K562 (cell line): Measurements from ENCODE around the gene ISYNA1. TPM values are rescaled to one million over a fixed set of nuclear protein-coding genes. Genes with fewer than 3 reads are reported as not detected.

Experiments
- BHLHE40 ChIP-seq: IDR thresholded peaks from 2 replicates; pipeline ENCODE4 v1.6.1; 2011; ENCODE audit warnings: low read length, improper control_type of control experiment
- EP300 ChIP-seq: IDR thresholded peaks from 2 replicates; pipeline ENCODE4 v1.6.1; 2012; ENCODE audit warnings: low read length, improper control_type of control experiment
- EZH2 ChIP-seq: IDR thresholded peaks from 2 replicates; pipeline ENCODE4 v1.6.1; 2012; ENCODE audit warnings: low read depth, mild to moderate bottlenecking, inconsistent platforms, low read length, borderline replicate concordance
- GABPB2 ChIP-seq: fragments of 250-450 bp; sonication (Bioruptor Pico); conservative IDR thresholded peaks from 2 replicates; pipeline ENCODE4 v1.5.1; 2021; ENCODE audit warnings: mild to moderate bottlenecking
- HDAC3 ChIP-seq: fragments of 450-650 bp; IDR thresholded peaks from 2 replicates; pipeline ENCODE4 v1.6.1; 2018; ENCODE audit warnings: borderline replicate concordance, mild to moderate bottlenecking, moderate library complexity; ENCODE audit not compliant: partially characterized antibody
- KLF1 ChIP-seq: fragments of 450-650 bp; IDR thresholded peaks from 2 replicates; pipeline ENCODE4 v1.6.1; 2016; ENCODE audit warnings: missing genetic modification characterization, missing compliant biosample characterization
- PRPF4 ChIP-seq: fragments of 200-400 bp; formaldehyde crosslinking; IDR thresholded peaks from one replicate; pipeline ENCODE4 v1.6.1; 2017; ENCODE audit warnings: low read length, low read depth, mild to moderate bottlenecking; ENCODE audit not compliant: insufficient read depth, poor library complexity, severe bottlenecking
- U2AF1 ChIP-seq: fragments of 200-400 bp; formaldehyde crosslinking; optimal IDR thresholded peaks from 2 replicates; pipeline ENCODE3; 2017; ENCODE audit warnings: mild to moderate bottlenecking, low read depth, low read length, moderate library complexity
- ZBTB40 ChIP-seq, 2 experiments: fragments of 450-650 bp in 1 of 2; sonication (generic) in 1 of 2; formaldehyde crosslinking in 1 of 2; IDR thresholded peaks; 2 replicates each; pipeline versions ENCODE4 v1.7.1 to v1.9.0; 2016 to 2022; ENCODE audit warnings: inconsistent platforms in 1 of 2, mild to moderate bottlenecking in 1 of 2, missing genetic modification reagents in 1 of 2
- polyA plus RNA-seq, 8 experiments: library from polyadenylated mRNA; depleted of rRNA in 4 of 8; stranded (reverse) in 5 of 8; unstranded in 3 of 8; fragments of >200 nt; fragmentation: Nextera tagmentation in 2 of 8; fragmentation: Illumina TruSeq in 1 of 8; extraction: Ambion mirVana in 2 of 8; extraction: Trizol in 1 of 8; gene quantifications; 2 replicates each; pipeline versions ENCODE4 v1.2.1 to v1.2.3, GENCODE V29; 2011 to 2014; ENCODE audit warnings: inconsistent platforms in 1 of 8, missing spikeins in 1 of 8
- total RNA-seq, 7 experiments: library from RNA; depleted of rRNA in 6 of 7; stranded (reverse); fragments of >200 nt in 6 of 7; fragmentation: Illumina TruSeq in 2 of 7; extraction: Trizol in 2 of 7; gene quantifications; 2 replicates each; pipeline versions ENCODE4 v1.2.1 to v1.2.3, GENCODE V29; 2011 to 2021; ENCODE audit warnings: low replicate concordance in 1 of 7
- TF ChIP-seq, protein P1 (sequence below): conservative IDR thresholded peaks from 2 replicates; pipeline ENCODE4 v1.6.1; 2011; ENCODE audit warnings: low read depth, mild to moderate bottlenecking, low read length; ENCODE audit not compliant: control insufficient read depth

ISYNA1 gene
- total and polyA plus RNA-seq, 9 of the 15 experiments (the other 6 are each of a cell fraction or from before 2014, with no cell fraction given) = 21.8 to 460 (median 93.2) TPM

GRCh38 chr19:18385675-18386542 lies 52.0 kb downstream of the ISYNA1 start, which contains the start of gene GDF15 (continued):
- TF ChIP-seq ZBTB40 (IDR thresholded peaks at IDR 0.05) (peak; percentile 49; the same call in 1 of the 2 replicates), ZBTB40 (CRISPR knock-in tag; IDR thresholded peaks at IDR 0.05) (peak; percentile 30; the same call in 1 of the 2 replicates), EP300 (peak; percentile 68), BHLHE40 (peak; percentile 76), HDAC3 (peak; percentile 63), EZH2 (no peak), KLF1 (tag) (no peak), U2AF1 (no peak), PRPF4 (peak; percentile 61), GABPB2 (peak; percentile 59; the same call in 1 of the 2 replicates)
- TF ChIP-seq, protein P1, sequence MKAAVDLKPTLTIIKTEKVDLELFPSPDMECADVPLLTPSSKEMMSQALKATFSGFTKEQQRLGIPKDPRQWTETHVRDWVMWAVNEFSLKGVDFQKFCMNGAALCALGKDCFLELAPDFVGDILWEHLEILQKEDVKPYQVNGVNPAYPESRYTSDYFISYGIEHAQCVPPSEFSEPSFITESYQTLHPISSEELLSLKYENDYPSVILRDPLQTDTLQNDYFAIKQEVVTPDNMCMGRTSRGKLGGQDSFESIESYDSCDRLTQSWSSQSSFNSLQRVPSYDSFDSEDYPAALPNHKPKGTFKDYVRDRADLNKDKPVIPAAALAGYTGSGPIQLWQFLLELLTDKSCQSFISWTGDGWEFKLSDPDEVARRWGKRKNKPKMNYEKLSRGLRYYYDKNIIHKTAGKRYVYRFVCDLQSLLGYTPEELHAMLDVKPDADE = peak; percentile 78
